Left ventricle myocardium inferior (tissue), 1 donor: Measurements from ENCODE around the gene LEMD2. TPM values are rescaled to one million over a fixed set of nuclear protein-coding genes. Genes with fewer than 3 reads are reported as not detected.

ENCODE experiments used
- DNase-seq: peaks from one replicate; pipeline ENCODE4 v3.0.0-alpha.2; 2020
- H3K27ac ChIP-seq: fragments of 200-600 bp; replicated peaks from 2 replicates; pipeline ENCODE4 v1.8.0; 2021
- H3K27me3 ChIP-seq: fragments of 200-600 bp; 2 replicates; pipeline ENCODE4 v1.8.0; 2021; ENCODE audit warnings: low read depth
- H3K36me3 ChIP-seq: fragments of 200-600 bp; 2 replicates; pipeline ENCODE4 v1.8.0; 2021
- H3K4me1 ChIP-seq: fragments of 200-600 bp; 2 replicates; pipeline ENCODE4 v1.8.0; 2021
- H3K4me3 ChIP-seq: fragments of 200-600 bp; 2 replicates; pipeline ENCODE4 v1.8.0; 2021; ENCODE audit warnings: mild to moderate bottlenecking, moderate library complexity
- H3K9me3 ChIP-seq: fragments of 200-600 bp; replicated peaks from 2 replicates; pipeline ENCODE4 v1.8.0; 2021
- intact Hi-C: fragments of 100-400 bp; cut with micrococcal nuclease; formaldehyde crosslinking; loops from one replicate; pipeline ENCODE4 v1.11.0; 2022
- total RNA-seq: library from RNA; stranded (reverse); fragmentation: NEBNext Ultra II Directional; extraction: Animal tissue kit (Norgen Biotek cat#: 25700); gene quantifications from one replicate; pipeline ENCODE4 v1.2.1, GENCODE V29; 2021
- TF ChIP-seq, protein P1 (sequence below): fragments of 200-600 bp; IDR thresholded peaks from 2 replicates; pipeline ENCODE4 v1.8.0; 2021; ENCODE audit warnings: antibody characterized with exemption, mild to moderate bottlenecking, borderline replicate concordance
- donor health status: DM: no; HTN: yes; CAD: no; lungs with severe emphysema.

Gene LEMD2
- total RNA-seq, 1 donor from 2014 or later: 22.2 TPM

DNA sequence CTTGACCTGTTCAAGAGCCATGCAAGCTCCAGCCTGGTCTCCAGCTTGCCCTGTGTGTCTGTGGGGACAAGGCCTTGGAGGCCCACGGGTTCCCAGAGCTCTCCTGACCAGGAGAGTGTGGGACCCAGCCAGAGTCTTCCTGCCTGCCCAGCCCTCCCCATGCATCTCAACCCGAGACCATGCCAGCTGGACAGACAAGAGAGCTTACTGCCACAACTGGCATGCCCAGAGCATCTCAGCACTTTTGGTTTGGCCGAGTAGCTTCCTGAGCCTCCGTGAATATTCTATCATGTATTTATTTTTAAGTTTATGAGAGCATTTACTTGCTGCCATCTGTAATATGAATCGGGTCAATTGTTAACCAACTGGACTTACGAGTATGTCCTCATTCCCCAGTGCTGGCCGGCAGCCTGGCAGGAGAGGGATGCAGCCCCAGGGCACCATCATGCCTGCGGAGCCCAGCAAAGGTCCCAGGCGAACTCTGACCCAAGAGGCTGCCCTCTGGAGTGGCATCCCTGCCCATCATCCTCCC, 57.1 kb downstream of the LEMD2 start:
- Histone ChIP-seq H3K9me3 (no peaks in the 10 kb centered on the region), H3K4me3 (no peak overlapping the region), H3K27me3 (no peaks in the 10 kb centered on the region), H3K36me3 (peaks cover 34% of the 10 kb centered on the region), H3K27ac (peak overlapping the region; percentile 87), H3K4me1 (peaks cover 100% of the 10 kb centered on the region)
- DNase-seq: no peak
- TF ChIP-seq, protein P1, sequence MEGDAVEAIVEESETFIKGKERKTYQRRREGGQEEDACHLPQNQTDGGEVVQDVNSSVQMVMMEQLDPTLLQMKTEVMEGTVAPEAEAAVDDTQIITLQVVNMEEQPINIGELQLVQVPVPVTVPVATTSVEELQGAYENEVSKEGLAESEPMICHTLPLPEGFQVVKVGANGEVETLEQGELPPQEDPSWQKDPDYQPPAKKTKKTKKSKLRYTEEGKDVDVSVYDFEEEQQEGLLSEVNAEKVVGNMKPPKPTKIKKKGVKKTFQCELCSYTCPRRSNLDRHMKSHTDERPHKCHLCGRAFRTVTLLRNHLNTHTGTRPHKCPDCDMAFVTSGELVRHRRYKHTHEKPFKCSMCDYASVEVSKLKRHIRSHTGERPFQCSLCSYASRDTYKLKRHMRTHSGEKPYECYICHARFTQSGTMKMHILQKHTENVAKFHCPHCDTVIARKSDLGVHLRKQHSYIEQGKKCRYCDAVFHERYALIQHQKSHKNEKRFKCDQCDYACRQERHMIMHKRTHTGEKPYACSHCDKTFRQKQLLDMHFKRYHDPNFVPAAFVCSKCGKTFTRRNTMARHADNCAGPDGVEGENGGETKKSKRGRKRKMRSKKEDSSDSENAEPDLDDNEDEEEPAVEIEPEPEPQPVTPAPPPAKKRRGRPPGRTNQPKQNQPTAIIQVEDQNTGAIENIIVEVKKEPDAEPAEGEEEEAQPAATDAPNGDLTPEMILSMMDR: no peak
- intact Hi-C loops: no loop called here

DNA sequence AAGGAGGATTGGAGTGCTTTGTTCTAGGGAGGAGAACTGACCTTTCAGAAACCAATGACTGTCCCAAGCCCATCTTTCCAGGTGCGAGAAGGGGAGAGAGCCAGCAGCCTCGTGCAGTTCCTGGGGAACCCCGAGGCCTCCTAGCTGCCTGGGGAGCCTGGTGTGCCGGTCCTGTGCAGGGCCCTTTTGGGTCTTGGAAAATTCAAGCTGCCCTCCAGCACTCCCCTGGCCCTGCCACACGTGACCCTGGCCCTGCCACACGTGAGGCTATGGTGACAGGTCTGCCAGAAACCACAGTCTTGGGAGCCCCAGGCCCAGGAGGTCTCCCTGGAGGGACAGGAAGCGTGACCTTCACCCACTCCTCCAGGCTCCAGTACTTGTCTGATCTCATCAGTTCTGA, 57.9 kb downstream of the LEMD2 start:
- Histone ChIP-seq H3K4me1 (peaks cover 96% of the 10 kb centered on the region), H3K36me3 (peaks cover 35% of the 10 kb centered on the region)
- intact Hi-C loops: no loop called here

DNA sequence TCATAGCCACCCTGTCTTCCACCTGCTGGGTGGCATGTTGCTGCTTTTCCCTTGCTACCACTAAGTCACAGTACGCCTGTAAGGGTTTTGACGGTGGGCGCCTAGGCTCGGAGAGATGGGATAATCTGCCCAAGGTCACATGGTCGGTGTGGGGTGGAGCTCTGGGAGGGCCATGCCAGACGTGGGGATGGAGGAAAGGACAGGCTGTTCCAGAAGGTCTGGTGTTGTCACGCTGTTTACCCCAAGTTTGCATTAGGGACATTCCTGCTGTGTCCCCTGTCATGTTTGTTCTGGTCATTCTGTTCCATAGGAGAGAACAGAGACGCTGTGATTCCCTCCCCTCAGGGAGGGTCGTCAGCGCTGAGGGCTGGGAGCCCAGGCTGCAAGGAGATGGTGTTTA, 58.3 kb downstream of the LEMD2 start:
- no peak for DNase-seq
- Histone ChIP-seq H3K4me3 (peak overlapping the region; percentile 27), H3K4me1 (peaks cover 92% of the 10 kb centered on the region), H3K36me3 (peaks cover 34% of the 10 kb centered on the region), H3K9me3 (no peaks in the 10 kb centered on the region), H3K27ac (peak overlapping the region; percentile 87), H3K27me3 (no peaks in the 10 kb centered on the region)
- intact Hi-C loops: no loop called here
- TF ChIP-seq, protein P1: no peak

More for the DNA sequence above, 57.9 kb downstream of the LEMD2 start:
- peak overlapping the region; percentile 87 for H3K27ac ChIP-seq
- no peak for DNase-seq
- no peaks in the 10 kb centered on the region for H3K9me3 ChIP-seq
- H3K4me3 ChIP-seq: peak overlapping the region; percentile 27
- TF ChIP-seq, protein P1: no peak
- no peaks in the 10 kb centered on the region for H3K27me3 ChIP-seq

DNA sequence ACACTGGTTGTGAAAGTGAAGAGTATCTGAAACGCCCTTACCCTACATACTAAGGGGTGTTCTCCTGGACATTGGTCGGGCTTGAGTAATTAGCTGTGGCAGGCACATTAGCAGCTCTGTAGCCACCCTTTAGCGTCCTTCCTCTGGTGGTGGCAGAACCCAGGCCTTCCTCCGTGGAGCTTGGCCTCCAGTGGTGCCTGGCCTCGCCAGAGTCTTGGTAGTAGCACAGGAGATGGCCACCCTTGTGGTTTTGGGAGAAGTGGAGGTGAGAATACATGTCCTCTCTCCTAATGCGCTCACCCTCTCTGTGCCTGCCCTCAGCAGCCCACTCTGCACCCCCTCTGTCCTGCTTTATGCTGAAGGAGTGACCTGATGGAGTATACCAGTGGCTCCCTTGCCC, 59.9 kb downstream of the LEMD2 start:
- no peak for DNase-seq
- TF ChIP-seq, protein P1: no peak
- H3K27ac ChIP-seq: peak overlapping the region; percentile 87
- H3K4me1 ChIP-seq: peaks cover 85% of the 10 kb centered on the region
- H3K36me3 ChIP-seq: peaks cover 24% of the 10 kb centered on the region
- no peak overlapping the region for H3K4me3 ChIP-seq
- H3K27me3 ChIP-seq: no peaks in the 10 kb centered on the region
- intact Hi-C loops: no loop called here
- H3K9me3 ChIP-seq: no peaks in the 10 kb centered on the region

DNA sequence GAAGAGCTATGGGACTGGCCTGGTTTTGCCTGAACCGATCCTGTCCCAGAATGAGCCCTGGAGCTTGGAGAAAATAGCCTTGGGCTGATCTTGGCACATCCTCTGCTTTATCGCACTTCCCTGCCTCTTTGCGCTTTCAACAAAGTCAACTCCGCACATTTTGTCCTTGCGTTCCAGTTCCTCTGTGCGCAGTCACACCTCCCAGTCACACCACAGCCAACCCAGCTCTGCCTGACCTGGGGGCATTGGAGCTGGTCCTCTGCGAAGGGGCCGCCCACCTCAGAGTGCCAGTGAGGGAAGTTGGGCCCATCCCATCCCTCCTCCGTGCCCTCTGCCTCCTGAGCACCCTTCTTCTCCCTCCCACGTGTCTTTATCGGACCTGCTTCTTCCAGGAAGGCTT, 60.5 kb downstream of the LEMD2 start:
- Histone ChIP-seq H3K9me3 (no peaks in the 10 kb centered on the region), H3K36me3 (peaks cover 22% of the 10 kb centered on the region), H3K27ac (peak overlapping the region; percentile 87), H3K4me3 (no peak overlapping the region), H3K27me3 (no peaks in the 10 kb centered on the region), H3K4me1 (peaks cover 85% of the 10 kb centered on the region)
- intact Hi-C loops: no loop called here
- TF ChIP-seq, protein P1: no peak
- peak; percentile 62 for DNase-seq
